HepG2 (cell line): ENCODE data around the gene FBXL20. TPM values are rescaled to one million over a fixed set of nuclear protein-coding genes. Genes with fewer than 3 reads are reported as not detected.

Source experiments
- CSRNP1 ChIP-seq: sonication (generic); formaldehyde crosslinking; IDR thresholded peaks from 2 replicates; pipeline ENCODE4 v1.8.1; 2023; ENCODE audit warnings: mild to moderate bottlenecking, missing genetic modification reagents
- EED ChIP-seq: sonication (generic); formaldehyde crosslinking; IDR thresholded peaks from 2 replicates; pipeline ENCODE4 v1.5.0; 2020; ENCODE audit warnings: mild to moderate bottlenecking, missing genetic modification reagents
- FOXA3 ChIP-seq: IDR thresholded peaks from 2 replicates; pipeline ENCODE4 v1.6.1; 2016; ENCODE audit warnings: missing genetic modification reagents, missing compliant biosample characterization
- GLMP ChIP-seq: sonication (generic); formaldehyde crosslinking; IDR thresholded peaks from 2 replicates; pipeline ENCODE4 v1.9.0; 2021; ENCODE audit warnings: missing genetic modification reagents, mild to moderate bottlenecking, borderline replicate concordance
- JUNB ChIP-seq: sonication (generic); formaldehyde crosslinking; IDR thresholded peaks from 2 replicates; pipeline ENCODE4 v1.8.0; 2022; ENCODE audit warnings: missing genetic modification reagents, mild to moderate bottlenecking, borderline replicate concordance
- KDM2A ChIP-seq: sonication (generic); formaldehyde crosslinking; IDR thresholded peaks from 2 replicates; pipeline ENCODE4 v1.4.0; 2020; ENCODE audit warnings: low read depth, missing genetic modification reagents, borderline replicate concordance
- MTF1 ChIP-seq: sonication (generic); formaldehyde crosslinking; IDR thresholded peaks from 2 replicates; pipeline ENCODE4 v1.5.0; 2020; ENCODE audit warnings: missing genetic modification reagents
- ZBTB21 ChIP-seq: sonication (generic); formaldehyde crosslinking; IDR thresholded peaks from 2 replicates; pipeline ENCODE4 v1.4.0; 2020; ENCODE audit warnings: missing genetic modification reagents
- ZMYM3 ChIP-seq: sonication (generic); formaldehyde crosslinking; IDR thresholded peaks from 2 replicates; pipeline ENCODE4 v1.5.1; 2020; ENCODE audit warnings: mild to moderate bottlenecking, missing genetic modification reagents
- ZNF280B ChIP-seq: sonication (generic); formaldehyde crosslinking; IDR thresholded peaks from 2 replicates; pipeline ENCODE4 v1.5.0; 2020; ENCODE audit warnings: missing genetic modification reagents, mild to moderate bottlenecking, borderline replicate concordance
- ZNF432 ChIP-seq: sonication (generic); formaldehyde crosslinking; IDR thresholded peaks from 2 replicates; pipeline ENCODE4 v1.5.0; 2020; ENCODE audit warnings: missing genetic modification reagents, mild to moderate bottlenecking, borderline replicate concordance
- ZSCAN25 ChIP-seq: sonication (generic); formaldehyde crosslinking; IDR thresholded peaks from 2 replicates; pipeline ENCODE4 v1.8.0; 2022; ENCODE audit warnings: mild to moderate bottlenecking, missing genetic modification reagents
- polyA plus RNA-seq, 8 experiments: library from polyadenylated mRNA; depleted of rRNA in 3 of 8; stranded (reverse) in 7 of 8; unstranded in 1 of 8; fragments of >200 nt; fragmentation: Illumina TruSeq in 4 of 8; extraction: Trizol in 4 of 8; gene quantifications; 2 replicates each; pipeline versions ENCODE4 v1.2.1 to v1.2.3, GENCODE V29; 2011 to 2016; ENCODE audit warnings: low read depth in 4 of 8, missing spikeins in 1 of 8, mixed read lengths in 1 of 8; ENCODE audit not compliant: insufficient read depth in 1 of 8
- total RNA-seq, 5 experiments: library from RNA; depleted of rRNA; stranded (reverse); fragments of >200 nt; fragmentation: Illumina TruSeq; extraction: Trizol; gene quantifications; 2 replicates each; pipeline ENCODE4 v1.2.3, GENCODE V29; 2016; ENCODE audit warnings: low read depth in 1 of 5
- TF ChIP-seq, protein P1 (sequence below): sonication (generic); formaldehyde crosslinking; conservative IDR thresholded peaks from 2 replicates; pipeline ENCODE4 v1.8.0; 2022; ENCODE audit warnings: low read depth, missing genetic modification reagents
- TF ChIP-seq, protein P2 (sequence below): sonication (generic); formaldehyde crosslinking; IDR thresholded peaks from 2 replicates; pipeline ENCODE4 v1.5.1; 2020; ENCODE audit warnings: missing genetic modification reagents, mild to moderate bottlenecking, borderline replicate concordance
- TF ChIP-seq, protein P3 (sequence below): sonication (generic); formaldehyde crosslinking; IDR thresholded peaks from 2 replicates; pipeline ENCODE4 v1.5.0; 2020; ENCODE audit warnings: mild to moderate bottlenecking, missing genetic modification reagents, borderline replicate concordance

The FBXL20 gene
- total and polyA plus RNA-seq, 2 of the 13 experiments (the other 11 are each of a cell fraction or from before 2014, with no cell fraction given): 10.2 to 10.3 TPM

DNA sequence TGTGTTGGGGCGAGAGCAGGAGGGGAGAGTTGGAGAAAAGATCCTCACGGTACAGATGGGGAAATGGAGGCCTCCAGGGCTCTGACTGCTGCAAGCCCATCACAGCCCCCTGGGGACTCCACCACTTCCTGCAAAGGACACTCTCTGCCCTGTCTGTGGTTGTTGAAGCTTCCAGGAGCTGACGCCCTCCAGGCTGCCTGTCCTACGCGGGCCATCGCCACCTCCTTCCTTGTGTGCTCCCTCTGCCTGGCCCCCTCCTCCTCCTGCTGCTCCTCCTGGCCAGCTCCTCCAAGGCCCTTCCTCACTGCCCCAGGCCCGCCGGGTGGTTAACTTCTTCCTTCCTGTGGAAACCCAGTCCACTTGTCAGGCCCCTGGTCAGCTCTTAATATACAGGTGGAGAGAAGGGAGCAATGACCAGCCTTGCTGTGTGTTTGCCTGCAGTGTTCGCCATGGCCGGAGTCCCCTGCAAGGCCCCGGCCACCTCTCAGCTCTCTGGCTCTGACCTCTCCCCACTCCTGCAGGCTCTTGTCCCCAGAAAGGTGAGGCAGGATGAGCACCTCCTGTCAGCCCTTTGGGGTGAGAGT lies 157.3 kb downstream of the FBXL20 start (continued):
- TF ChIP-seq ZSCAN25 (CRISPR knock-in tag) (no peak), ZMYM3 (CRISPR knock-in tag) (peak; percentile 49; the same call in 1 of the 2 replicates), EED (no peak), ZNF280B (CRISPR knock-in tag) (peak; percentile 56; the same call in 1 of the 2 replicates), MTF1 (CRISPR knock-in tag) (no peak), GLMP (CRISPR knock-in tag) (no peak), FOXA3 (CRISPR knock-in tag) (no peak), ZNF432 (no peak), JUNB (CRISPR knock-in tag) (no peak), KDM2A (CRISPR knock-in tag) (0 out of 2 replicates have a peak, but pooled peaks have one; percentile 1), ZBTB21 (CRISPR knock-in tag) (no peak), CSRNP1 (CRISPR knock-in tag) (no peak; the same call in 1 of the 2 replicates)
- TF ChIP-seq, protein P1, sequence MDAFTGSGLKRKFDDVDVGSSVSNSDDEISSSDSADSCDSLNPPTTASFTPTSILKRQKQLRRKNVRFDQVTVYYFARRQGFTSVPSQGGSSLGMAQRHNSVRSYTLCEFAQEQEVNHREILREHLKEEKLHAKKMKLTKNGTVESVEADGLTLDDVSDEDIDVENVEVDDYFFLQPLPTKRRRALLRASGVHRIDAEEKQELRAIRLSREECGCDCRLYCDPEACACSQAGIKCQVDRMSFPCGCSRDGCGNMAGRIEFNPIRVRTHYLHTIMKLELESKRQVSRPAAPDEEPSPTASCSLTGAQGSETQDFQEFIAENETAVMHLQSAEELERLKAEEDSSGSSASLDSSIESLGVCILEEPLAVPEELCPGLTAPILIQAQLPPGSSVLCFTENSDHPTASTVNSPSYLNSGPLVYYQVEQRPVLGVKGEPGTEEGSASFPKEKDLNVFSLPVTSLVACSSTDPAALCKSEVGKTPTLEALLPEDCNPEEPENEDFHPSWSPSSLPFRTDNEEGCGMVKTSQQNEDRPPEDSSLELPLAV: no peak
- TF ChIP-seq, protein P2, sequence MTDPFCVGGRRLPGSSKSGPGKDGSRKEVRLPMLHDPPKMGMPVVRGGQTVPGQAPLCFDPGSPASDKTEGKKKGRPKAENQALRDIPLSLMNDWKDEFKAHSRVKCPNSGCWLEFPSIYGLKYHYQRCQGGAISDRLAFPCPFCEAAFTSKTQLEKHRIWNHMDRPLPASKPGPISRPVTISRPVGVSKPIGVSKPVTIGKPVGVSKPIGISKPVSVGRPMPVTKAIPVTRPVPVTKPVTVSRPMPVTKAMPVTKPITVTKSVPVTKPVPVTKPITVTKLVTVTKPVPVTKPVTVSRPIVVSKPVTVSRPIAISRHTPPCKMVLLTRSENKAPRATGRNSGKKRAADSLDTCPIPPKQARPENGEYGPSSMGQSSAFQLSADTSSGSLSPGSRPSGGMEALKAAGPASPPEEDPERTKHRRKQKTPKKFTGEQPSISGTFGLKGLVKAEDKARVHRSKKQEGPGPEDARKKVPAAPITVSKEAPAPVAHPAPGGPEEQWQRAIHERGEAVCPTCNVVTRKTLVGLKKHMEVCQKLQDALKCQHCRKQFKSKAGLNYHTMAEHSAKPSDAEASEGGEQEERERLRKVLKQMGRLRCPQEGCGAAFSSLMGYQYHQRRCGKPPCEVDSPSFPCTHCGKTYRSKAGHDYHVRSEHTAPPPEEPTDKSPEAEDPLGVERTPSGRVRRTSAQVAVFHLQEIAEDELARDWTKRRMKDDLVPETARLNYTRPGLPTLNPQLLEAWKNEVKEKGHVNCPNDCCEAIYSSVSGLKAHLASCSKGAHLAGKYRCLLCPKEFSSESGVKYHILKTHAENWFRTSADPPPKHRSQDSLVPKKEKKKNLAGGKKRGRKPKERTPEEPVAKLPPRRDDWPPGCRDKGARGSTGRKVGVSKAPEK: no peak
- TF ChIP-seq, protein P3, sequence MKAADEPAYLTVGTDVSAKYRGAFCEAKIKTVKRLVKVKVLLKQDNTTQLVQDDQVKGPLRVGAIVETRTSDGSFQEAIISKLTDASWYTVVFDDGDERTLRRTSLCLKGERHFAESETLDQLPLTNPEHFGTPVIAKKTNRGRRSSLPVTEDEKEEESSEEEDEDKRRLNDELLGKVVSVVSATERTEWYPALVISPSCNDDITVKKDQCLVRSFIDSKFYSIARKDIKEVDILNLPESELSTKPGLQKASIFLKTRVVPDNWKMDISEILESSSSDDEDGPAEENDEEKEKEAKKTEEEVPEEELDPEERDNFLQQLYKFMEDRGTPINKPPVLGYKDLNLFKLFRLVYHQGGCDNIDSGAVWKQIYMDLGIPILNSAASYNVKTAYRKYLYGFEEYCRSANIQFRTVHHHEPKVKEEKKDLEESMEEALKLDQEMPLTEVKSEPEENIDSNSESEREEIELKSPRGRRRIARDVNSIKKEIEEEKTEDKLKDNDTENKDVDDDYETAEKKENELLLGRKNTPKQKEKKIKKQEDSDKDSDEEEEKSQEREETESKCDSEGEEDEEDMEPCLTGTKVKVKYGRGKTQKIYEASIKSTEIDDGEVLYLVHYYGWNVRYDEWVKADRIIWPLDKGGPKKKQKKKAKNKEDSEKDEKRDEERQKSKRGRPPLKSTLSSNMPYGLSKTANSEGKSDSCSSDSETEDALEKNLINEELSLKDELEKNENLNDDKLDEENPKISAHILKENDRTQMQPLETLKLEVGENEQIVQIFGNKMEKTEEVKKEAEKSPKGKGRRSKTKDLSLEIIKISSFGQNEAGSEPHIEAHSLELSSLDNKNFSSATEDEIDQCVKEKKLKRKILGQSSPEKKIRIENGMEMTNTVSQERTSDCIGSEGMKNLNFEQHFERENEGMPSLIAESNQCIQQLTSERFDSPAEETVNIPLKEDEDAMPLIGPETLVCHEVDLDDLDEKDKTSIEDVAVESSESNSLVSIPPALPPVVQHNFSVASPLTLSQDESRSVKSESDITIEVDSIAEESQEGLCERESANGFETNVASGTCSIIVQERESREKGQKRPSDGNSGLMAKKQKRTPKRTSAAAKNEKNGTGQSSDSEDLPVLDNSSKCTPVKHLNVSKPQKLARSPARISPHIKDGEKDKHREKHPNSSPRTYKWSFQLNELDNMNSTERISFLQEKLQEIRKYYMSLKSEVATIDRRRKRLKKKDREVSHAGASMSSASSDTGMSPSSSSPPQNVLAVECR (CRISPR knock-in tag): 0 out of 2 replicates have a peak, but pooled peaks have one; percentile 3
